Ovary (tissue), 9 donors: ENCODE results near the gene ZNF511. TPM values are rescaled to one million over a fixed set of nuclear protein-coding genes. Genes with fewer than 3 reads are reported as not detected.

Experiments used
- DNase-seq, 5 donors: peaks; one replicate each; pipeline ENCODE4 v3.0.0-alpha.2; 2019 to 2020
- H3K27ac ChIP-seq, 2 donors: fragments of 200-600 bp; one replicate each; pipeline versions ENCODE4 v1.5.1 to v1.8.0; 2019 to 2022
- H3K27me3 ChIP-seq: fragments of 200-600 bp; one replicate; pipeline ENCODE4 v1.8.0; 2022
- H3K36me3 ChIP-seq: fragments of 200-600 bp; sonication (generic); one replicate; pipeline ENCODE4 v1.5.1; 2019
- H3K4me1 ChIP-seq: one replicate; pipeline ENCODE4 v1.8.1; 2013; ENCODE audit warnings: mild to moderate bottlenecking, moderate library complexity; ENCODE audit not compliant: insufficient read depth
- H3K4me3 ChIP-seq: fragments of 200-600 bp; sonication (generic); one replicate; pipeline ENCODE4 v1.5.1; 2017
- H3K9me3 ChIP-seq, 2 donors: fragments of 200-600 bp in 1 of 2; sonication (generic) in 1 of 2; one replicate each; pipeline versions ENCODE4 v1.5.1 to v1.8.1; 2013 to 2019; ENCODE audit warnings: mild to moderate bottlenecking in 1 of 2, moderate library complexity in 1 of 2
- EP300 ChIP-seq: sonication (generic); formaldehyde crosslinking; IDR thresholded peaks from one replicate; pipeline ENCODE4 v1.6.1; 2017; ENCODE audit warnings: antibody characterized with exemption
- POLR2A ChIP-seq: fragments of 450-650 bp; IDR thresholded peaks from one replicate; pipeline ENCODE4 v1.6.1; 2017; ENCODE audit warnings: antibody characterized with exemption, mild to moderate bottlenecking, moderate library complexity
- WGBS, 3 donors: extraction: QIAGEN DNeasy Blood & Tissue Kit in 1 of 3; methylation state at CpG; one replicate each; pipeline versions ENCODE4 v1.1.5 to v1.1.7; 2013 to 2017; 5-methylcytosine and 5-hydroxymethylcytosine counted together
- intact Hi-C, 4 donors: fragments of 100-400 bp; cut with DNase I; formaldehyde crosslinking; loops; one replicate each; pipeline versions ENCODE4 v1.11.0 to v1.15.1; 2022 to 2023
- polyA plus RNA-seq, 2 donors: library from polyadenylated mRNA; stranded (reverse); fragments of 200-250 nt in 1 of 2; fragments of 350-450 nt in 1 of 2; fragmentation: Illumina TruSeq in 1 of 2; extraction: RNeasy Lipid Tissue Mini Kit (QIAGEN cat#74804) in 1 of 2; gene quantifications; one replicate each; pipeline ENCODE4 v1.2.3, GENCODE V29; 2013 to 2014
- total RNA-seq, 7 donors: library from RNA; depleted of rRNA in 2 of 7; stranded (reverse); fragments of >200 nt in 2 of 7; fragmentation: NEBNext Ultra II Directional in 3 of 7; extraction: Animal tissue kit (Norgen Biotek cat#: 25700) in 3 of 7; gene quantifications; one replicate each; pipeline versions ENCODE4 v1.1.0 to v1.2.4, GENCODE V29; 2016 to 2023
- TF ChIP-seq, protein P1 (sequence below), 3 donors: fragments of 450-650 bp in 2 of 3; fragments of 200-600 bp in 1 of 3; IDR thresholded peaks; one replicate each; pipeline versions ENCODE4 v1.5.1 to v1.8.0; 2016 to 2022; ENCODE audit warnings: antibody characterized with exemption in 3 of 3, mild to moderate bottlenecking in 1 of 3
- donor health status: DM: no; HTN: no; CAD: no; lungs with moderate emphysema.
- donor health status: DM: no; HTN: no; CAD: no.
- donor health status: Bipolar disorder and iron deficiency.
- donor health status: DM: yes; HTN: yes; CAD: no.
- donor health status: DM: no; HTN: no; CAD: no.
- donor health status: DM: yes; HTN: yes; CAD: no.

Gene ZNF511
- total and polyA plus RNA-seq, 9 donors, result 16.3 to 64.8 (median 46.8) TPM

DNA sequence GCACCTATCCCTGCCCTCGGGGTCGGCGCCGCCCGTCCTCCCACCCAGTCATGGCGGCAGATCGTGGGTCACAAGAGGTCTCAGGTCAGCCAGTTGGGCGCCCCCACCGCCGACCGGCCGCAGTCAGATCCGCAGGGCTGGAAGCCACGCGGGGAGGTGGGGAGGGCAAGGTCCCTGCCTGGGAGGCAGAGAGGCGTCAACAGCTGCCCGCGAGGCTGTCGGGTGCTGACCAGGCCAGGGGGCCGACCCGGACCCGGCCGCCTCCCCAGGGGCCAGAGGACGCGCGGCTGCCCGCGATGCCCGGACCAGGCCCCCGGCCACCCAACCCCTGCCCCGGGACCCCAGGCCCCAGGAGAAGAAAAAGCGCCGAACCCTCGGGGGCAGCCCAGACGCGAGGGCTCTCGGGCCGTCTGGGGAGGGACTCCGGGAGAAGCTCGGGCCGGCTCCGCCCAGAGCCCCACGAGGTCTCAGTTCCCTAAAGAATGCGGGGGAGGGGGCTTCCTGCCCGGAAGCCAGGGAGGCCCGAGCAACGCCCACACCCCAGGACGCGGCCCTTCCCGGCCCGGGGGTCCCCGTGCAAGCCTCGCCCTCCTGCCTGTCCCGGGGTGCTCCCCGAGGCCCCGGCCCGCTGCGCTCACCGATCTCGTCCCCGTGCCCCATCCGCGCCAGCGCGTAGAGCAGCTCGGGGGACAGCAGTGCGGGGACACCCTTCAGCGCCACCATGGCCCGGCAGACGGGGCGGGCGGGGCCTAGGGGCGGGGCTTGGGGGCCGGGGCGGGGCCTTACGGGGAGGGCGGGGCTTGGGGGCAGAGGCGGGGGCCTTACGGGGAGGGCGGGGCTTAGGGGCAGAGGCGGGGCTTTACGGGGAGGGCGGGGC is 48.8 kb downstream of the ZNF511 start, which contains the start of gene FUOM:
FUOM (minus strand) TSS at position 735 of the 877 bp plus-strand sequence; CDS start at position 723, 12 bp downstream.
- peak within 1 kb of the TSS; percentile 49 for H3K4me3 ChIP-seq
- H3K27ac ChIP-seq, result peak within 1 kb of the TSS; percentile 49 to 64
- intact Hi-C loops, result no loop called here
- whole genome bisulfite sequencing, 3 donors, result 1 to 4% (median 2%) methylated on average over 60 to 83 of the region's 83 CpGs
- TF ChIP-seq EP300 (no peak), POLR2A (no peak)
- TF ChIP-seq, protein P1, sequence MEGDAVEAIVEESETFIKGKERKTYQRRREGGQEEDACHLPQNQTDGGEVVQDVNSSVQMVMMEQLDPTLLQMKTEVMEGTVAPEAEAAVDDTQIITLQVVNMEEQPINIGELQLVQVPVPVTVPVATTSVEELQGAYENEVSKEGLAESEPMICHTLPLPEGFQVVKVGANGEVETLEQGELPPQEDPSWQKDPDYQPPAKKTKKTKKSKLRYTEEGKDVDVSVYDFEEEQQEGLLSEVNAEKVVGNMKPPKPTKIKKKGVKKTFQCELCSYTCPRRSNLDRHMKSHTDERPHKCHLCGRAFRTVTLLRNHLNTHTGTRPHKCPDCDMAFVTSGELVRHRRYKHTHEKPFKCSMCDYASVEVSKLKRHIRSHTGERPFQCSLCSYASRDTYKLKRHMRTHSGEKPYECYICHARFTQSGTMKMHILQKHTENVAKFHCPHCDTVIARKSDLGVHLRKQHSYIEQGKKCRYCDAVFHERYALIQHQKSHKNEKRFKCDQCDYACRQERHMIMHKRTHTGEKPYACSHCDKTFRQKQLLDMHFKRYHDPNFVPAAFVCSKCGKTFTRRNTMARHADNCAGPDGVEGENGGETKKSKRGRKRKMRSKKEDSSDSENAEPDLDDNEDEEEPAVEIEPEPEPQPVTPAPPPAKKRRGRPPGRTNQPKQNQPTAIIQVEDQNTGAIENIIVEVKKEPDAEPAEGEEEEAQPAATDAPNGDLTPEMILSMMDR (IDR thresholded peaks at IDR 0.05), result no peak
- DNase-seq, result peak; percentile 58 to 73 (median 61)
- no peaks in the 10 kb centered on the region for H3K36me3 ChIP-seq
- H3K27me3 ChIP-seq, result no peaks in the 10 kb centered on the region
- H3K4me1 ChIP-seq, result peaks cover 7% of the 10 kb centered on the region
- H3K9me3 ChIP-seq, result no peaks in the 10 kb centered on the region

DNA sequence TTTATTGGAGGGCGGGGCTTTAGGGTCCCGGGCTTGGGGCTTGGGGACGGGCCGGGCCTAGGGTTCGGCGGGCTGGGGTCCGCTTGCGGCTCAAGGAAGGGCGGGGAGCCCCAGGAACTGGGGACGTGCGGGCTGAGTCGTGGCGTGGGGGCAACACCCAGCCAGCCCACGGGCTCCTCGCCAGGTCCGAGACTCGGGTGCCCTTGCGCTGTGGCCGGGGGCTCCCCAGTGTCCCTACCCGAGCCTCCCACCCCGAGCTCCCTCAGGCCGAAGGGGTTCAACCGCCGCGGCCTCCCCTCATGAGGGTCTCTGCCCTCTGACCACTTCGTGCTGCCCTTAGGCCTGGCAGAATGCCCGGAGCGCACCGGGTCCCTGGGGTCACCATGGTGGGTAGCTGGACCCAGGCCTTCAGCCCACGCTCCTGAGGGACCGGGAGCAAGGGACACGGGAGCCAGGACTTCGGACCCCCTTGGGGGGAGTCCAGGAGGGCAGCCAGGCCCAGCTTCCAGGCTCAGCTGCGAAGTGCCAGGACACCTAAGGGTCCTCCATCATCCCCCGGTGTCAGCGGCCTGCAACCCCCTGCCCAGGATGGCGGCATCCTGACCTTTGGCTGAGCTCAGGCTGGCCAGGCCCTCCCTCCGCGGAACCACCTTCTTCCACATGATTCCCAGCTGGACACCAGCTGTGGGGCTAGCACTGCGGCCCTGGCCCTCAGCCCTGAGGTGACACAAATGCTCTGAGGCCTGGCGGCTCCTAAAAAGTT is 49.6 kb downstream of the ZNF511 start:
- TF ChIP-seq, protein P1 (IDR thresholded peaks at IDR 0.05), result no peak
- TF ChIP-seq EP300, result no peak
- no peak for TF ChIP-seq POLR2A
- DNase-seq, result peak in 4 of 5 donors; percentile 40 to 66 (median 64)
- WGBS, 3 donors, result 73 to 83% (median 77%) methylated on average over 35 to 41 of the region's 41 CpGs
- Histone ChIP-seq H3K27ac (no peak overlapping the region), H3K36me3 (no peaks in the 10 kb centered on the region), H3K9me3 (no peaks in the 10 kb centered on the region), H3K4me3 (no peak overlapping the region), H3K4me1 (peaks cover 7% of the 10 kb centered on the region), H3K27me3 (no peaks in the 10 kb centered on the region)
- intact Hi-C loops, result no loop called here

DNA sequence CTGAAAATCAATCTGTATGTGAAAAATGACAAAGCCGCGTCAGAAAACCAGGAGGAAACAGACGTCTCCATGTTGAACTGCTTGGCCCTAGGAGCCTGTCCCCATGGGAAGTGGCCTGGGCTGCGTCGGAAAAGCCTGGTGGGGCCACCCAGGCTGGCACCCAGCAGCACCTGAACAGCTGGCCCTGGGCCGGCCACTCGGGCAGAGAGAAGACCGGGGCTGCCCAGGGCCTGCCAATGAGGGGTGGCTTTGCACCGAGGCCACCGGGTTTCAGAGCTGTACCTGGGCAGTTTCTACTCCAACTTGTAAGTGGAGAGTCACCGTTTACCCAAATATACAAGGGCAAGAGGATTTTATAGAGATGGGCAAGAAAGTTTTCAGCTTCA is 50.2 kb downstream of the ZNF511 start:
- no peak for DNase-seq
- intact Hi-C loops, result no loop called here
- Histone ChIP-seq H3K4me3 (no peak overlapping the region), H3K36me3 (no peaks in the 10 kb centered on the region), H3K4me1 (peaks cover 7% of the 10 kb centered on the region), H3K27me3 (no peaks in the 10 kb centered on the region), H3K27ac (no peak overlapping the region), H3K9me3 (no peaks in the 10 kb centered on the region)
- WGBS, 3 donors, result 80 to 84% (median 80%) methylated on average over 11 of the region's 11 CpGs
- TF ChIP-seq, protein P1 (IDR thresholded peaks at IDR 0.05), result no peak
- TF ChIP-seq POLR2A (no peak), EP300 (no peak)

DNA sequence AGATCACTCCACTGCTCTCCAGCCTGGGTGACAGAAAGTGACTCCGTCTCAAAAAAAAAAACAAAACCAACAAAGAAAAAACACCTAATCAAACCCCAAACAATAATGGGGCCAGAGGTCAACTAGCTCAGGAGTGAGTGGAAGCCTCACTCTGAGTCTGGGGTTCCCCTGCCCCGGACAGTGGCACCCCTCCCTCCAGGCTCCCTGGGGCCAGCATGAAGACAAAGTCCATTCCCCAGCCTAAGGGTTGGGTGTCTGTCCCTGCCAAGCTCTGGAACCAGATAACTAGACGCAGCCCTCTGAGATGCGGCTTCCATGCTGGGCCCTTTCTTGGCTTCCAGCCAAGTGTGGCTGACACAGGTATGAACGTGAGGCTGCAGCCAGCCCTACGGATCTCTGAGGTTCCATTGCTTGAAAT is 50.8 kb downstream of the ZNF511 start:
- peak in 1 of 5 donors; percentile 28 for DNase-seq
- H3K4me3 ChIP-seq, result no peak overlapping the region

More for the DNA sequence above, 50.8 kb downstream of the ZNF511 start:
- WGBS, 3 donors, result 50 to 60% (median 55%) methylated on average over 4 to 6 of the region's 6 CpGs
- Histone ChIP-seq H3K9me3 (no peaks in the 10 kb centered on the region), H3K36me3 (no peaks in the 10 kb centered on the region), H3K4me1 (peaks cover 7% of the 10 kb centered on the region), H3K27ac (no peak overlapping the region), H3K27me3 (no peaks in the 10 kb centered on the region)
- intact Hi-C loops, result no loop called here
- TF ChIP-seq, protein P1 (IDR thresholded peaks at IDR 0.05), result no peak
- TF ChIP-seq EP300 (no peak), POLR2A (no peak)
